HL-60/S4 treated with retinoic acid at 250 ng/mL for 4 days and 3 days (cell line): ENCODE data around the gene CDCA3.

Experiments
- in situ Hi-C: fragments of 300-500 bp; cut with MboI; formaldehyde crosslinking; loops from 2 replicates; pipeline ENCODE4 v1.7.0; 2022; ENCODE audit warnings: low sequenced_read_pairs

CDCA3 gene

GRCh38 chr12:6822426-6823135 lies 28.5 kb downstream of the CDCA3 start:
- in situ Hi-C loops, result loop anchor here (10.0 kb wide), 1 partner anchor 208 kb away; no protein-coding TSS in a partner anchor

GRCh38 chr12:6821591-6822425 lies 29.3 kb downstream of the CDCA3 start, which contains the start of gene GPR162:
Gene GPR162, plus strand, starts transcription at chr12:6821821. Its CDS starts 2,078 bp downstream, at chr12:6823899.
- in situ Hi-C loops, result loop anchor here (10.0 kb wide), 1 partner anchor 207 kb away; no protein-coding TSS in a partner anchor

- in situ Hi-C loops, result loop anchor here (10.0 kb wide), 1 partner anchor 205 kb away; no protein-coding TSS in a partner anchor
These were observed 30.9 kb downstream of the CDCA3 start for GRCh38 chr12:6820166-6820565.

GRCh38 chr12:6819106-6820030 lies 31.7 kb downstream of the CDCA3 start:
- in situ Hi-C loops, result loop anchor here (10.0 kb wide), 1 partner anchor 205 kb away; no protein-coding TSS in a partner anchor

- in situ Hi-C loops, result no loop called here
These were observed 32.4 kb downstream of the CDCA3 start for GRCh38 chr12:6818645-6819044.

GRCh38 chr12:6818222-6818621 lies 32.9 kb downstream of the CDCA3 start:
- in situ Hi-C loops, result no loop called here

GRCh38 chr12:6817662-6818157 lies 33.4 kb downstream of the CDCA3 start:
- in situ Hi-C loops, result no loop called here

GRCh38 chr12:6817098-6817497 lies 34.0 kb downstream of the CDCA3 start:
- in situ Hi-C loops, result no loop called here

- in situ Hi-C loops, result no loop called here
These were observed 34.5 kb downstream of the CDCA3 start for GRCh38 chr12:6816598-6816997.

- in situ Hi-C loops, result no loop called here
These were observed 37.7 kb downstream of the CDCA3 start for GRCh38 chr12:6813363-6813762.

GRCh38 chr12:6810758-6811157 lies 40.3 kb downstream of the CDCA3 start:
- in situ Hi-C loops, result no loop called here

GRCh38 chr12:6809056-6809455 lies 42.0 kb downstream of the CDCA3 start:
- in situ Hi-C loops, result no loop called here

GRCh38 chr12:6807170-6807569 lies 43.9 kb downstream of the CDCA3 start:
- in situ Hi-C loops, result no loop called here

GRCh38 chr12:6799147-6799546 lies 51.9 kb downstream of the CDCA3 start:
- in situ Hi-C loops, result no loop called here
